SHP77 treated with DMSO at 0.1 percent for 48 hours (cell line): Measurements from ENCODE around the gene CTDSP2.
"Not testable (repeated sequence)": the region's sequence is repeated elsewhere in the genome, so short reads cannot be mapped to it uniquely, and the experiment has no call there.

Source experiments
- DNase-seq: peaks from one replicate; lab custom pipeline; 2025; lab: John Stamatoyannopoulos, UW

CTDSP2 gene

GRCh38 chr12:57834086-57834876, 12.2 kb downstream of the CTDSP2 start:
- DNase-seq: no peak

- no peak for DNase-seq
These were observed 12.9 kb downstream of the CTDSP2 start for GRCh38 chr12:57833672-57834071.

GRCh38 chr12:57832966-57833365, 13.6 kb downstream of the CTDSP2 start:
- DNase-seq: no peak

GRCh38 chr12:57830393-57830792, 16.1 kb downstream of the CTDSP2 start:
- no peak for DNase-seq

GRCh38 chr12:57829025-57829777, 17.3 kb downstream of the CTDSP2 start:
- no peak for DNase-seq

GRCh38 chr12:57826966-57827365, 19.6 kb downstream of the CTDSP2 start:
- no peak for DNase-seq

GRCh38 chr12:57826400-57826799, 20.1 kb downstream of the CTDSP2 start:
- DNase-seq: no peak

- no peak for DNase-seq
These were observed 21.1 kb downstream of the CTDSP2 start for GRCh38 chr12:57825451-57825850.

- no peak for DNase-seq
These were observed 22.5 kb downstream of the CTDSP2 start for GRCh38 chr12:57823908-57824640.

- no peak for DNase-seq
These were observed 23.2 kb downstream of the CTDSP2 start for GRCh38 chr12:57823131-57823907.

GRCh38 chr12:57822392-57823130, 24.0 kb downstream of the CTDSP2 start:
- DNase-seq: no peak

- DNase-seq: no peak
These were observed 24.9 kb downstream of the CTDSP2 start for GRCh38 chr12:57821474-57822214.

- not testable (repeated sequence) for DNase-seq
These were observed 25.5 kb downstream of the CTDSP2 start for GRCh38 chr12:57821015-57821414.

- DNase-seq: not testable (repeated sequence)
These were observed 26.4 kb downstream of the CTDSP2 start for GRCh38 chr12:57820119-57820518.

GRCh38 chr12:57817990-57818331, 28.6 kb downstream of the CTDSP2 start:
- DNase-seq: not testable (repeated sequence)

GRCh38 chr12:57817261-57817989, 29.1 kb downstream of the CTDSP2 start:
- DNase-seq: no peak

- DNase-seq: no peak
These were observed 29.7 kb downstream of the CTDSP2 start for GRCh38 chr12:57816855-57817151.

- DNase-seq: no peak
These were observed 30.3 kb downstream of the CTDSP2 start for GRCh38 chr12:57816001-57816854.
